H1 (cell line): ENCODE data around the gene OR2B3. TPM values are rescaled to one million over a fixed set of nuclear protein-coding genes. Genes with fewer than 3 reads are reported as not detected.

Source experiments
- CTCF ChIA-PET: fragments of 300-600 bp; sonication (Branson Sonifier 250); formaldehyde crosslinking; loops from one replicate; lab custom pipeline; 2021; ENCODE audit not compliant: partially characterized antibody; lab: Charles Lee
- POLR2A ChIA-PET: fragments of 300-600 bp; sonication (Branson Sonifier 250); formaldehyde crosslinking; loops from one replicate; lab custom pipeline; 2021; ENCODE audit warnings: inconsistent platforms; ENCODE audit not compliant: partially characterized antibody; lab: Charles Lee
- DNase-seq, 2 experiments: peaks; one replicate each; pipeline versions ENCODE4 v3.0.0 to v3.0.0-alpha.2; 2010 to 2022; ENCODE audit warnings: low spot score in 2 of 2, low read depth in 1 of 2, mixed read lengths in 1 of 2
- FAIRE-seq: peaks from 2 replicates; lab custom pipeline; 2011; peaks lifted over from hg19 to GRCh38; lab: Jason Lieb, UNC
- H2AFZ ChIP-seq: 2 replicates; pipeline ENCODE4 v1.8.1; 2012; ENCODE audit warnings: low read length, inconsistent platforms
- H2AK5ac ChIP-seq: 2 replicates; pipeline ENCODE4 v1.6.1; 2013; ENCODE audit warnings: low read depth, low read length
- H2BK120ac ChIP-seq: replicated peaks from 2 replicates; pipeline ENCODE3; 2013; ENCODE audit warnings: low read depth, low read length, inconsistent platforms
- H2BK12ac ChIP-seq: 2 replicates; pipeline ENCODE4 v1.6.1; 2013; ENCODE audit warnings: low read depth, low read length
- H2BK15ac ChIP-seq: 2 replicates; pipeline ENCODE4 v1.6.1; 2013; ENCODE audit warnings: low read length
- H2BK20ac ChIP-seq: 2 replicates; pipeline ENCODE4 v1.6.1; 2013; ENCODE audit warnings: low read length
- H2BK5ac ChIP-seq: 2 replicates; pipeline ENCODE4 v1.6.1; 2013; ENCODE audit warnings: low read depth, low read length
- H3K14ac ChIP-seq: 2 replicates; pipeline ENCODE4 v1.6.1; 2013; ENCODE audit warnings: inconsistent platforms; ENCODE audit not compliant: insufficient read length
- H3K18ac ChIP-seq: 2 replicates; pipeline ENCODE4 v1.6.1; 2013; ENCODE audit warnings: low read length; ENCODE audit errors: extremely low read depth
- H3K23ac ChIP-seq: 2 replicates; pipeline ENCODE4 v1.6.1; 2013; ENCODE audit warnings: inconsistent platforms; ENCODE audit not compliant: insufficient read length
- H3K23me2 ChIP-seq: 2 replicates; pipeline ENCODE4 v1.6.1; 2013; ENCODE audit warnings: low read depth, low read length
- H3K27ac ChIP-seq: 2 replicates; pipeline ENCODE4 v1.6.1; 2011; ENCODE audit warnings: low read depth, low read length, inconsistent platforms
- H3K27me3 ChIP-seq, 4 experiments: replicated peaks in 1 of 4; 1 replicate in 1 of 4; 2 replicates in 3 of 4; pipeline versions ENCODE4 v1.6.1 to v1.8.1; 2011 to 2013; ENCODE audit warnings: low read length in 3 of 4, mild to moderate bottlenecking in 3 of 4, inconsistent platforms in 2 of 4, mixed read lengths in 2 of 4, moderate library complexity in 1 of 4; ENCODE audit not compliant: control insufficient read depth in 3 of 4, insufficient read depth in 3 of 4; ENCODE audit errors: extremely low read depth in 1 of 4
- H3K36me3 ChIP-seq, 4 experiments: 2 replicates each; pipeline versions ENCODE4 v1.6.1 to v1.8.1; 2011 to 2013; ENCODE audit warnings: mild to moderate bottlenecking in 4 of 4, low read length in 3 of 4, moderate library complexity in 2 of 4, control low read depth in 1 of 4, inconsistent platforms in 1 of 4; ENCODE audit not compliant: insufficient read depth in 4 of 4, control insufficient read depth in 2 of 4
- H3K4ac ChIP-seq: replicated peaks from 2 replicates; pipeline ENCODE3; 2013; ENCODE audit warnings: low read length, low read depth, mixed read lengths, inconsistent platforms; ENCODE audit not compliant: insufficient read length
- H3K4me1 ChIP-seq, 4 experiments: replicated peaks in 1 of 4; 1 replicate in 1 of 4; 2 replicates in 3 of 4; pipeline versions ENCODE4 v1.6.1 to v1.8.1; 2011 to 2013; ENCODE audit warnings: low read length in 3 of 4, inconsistent platforms in 2 of 4, mixed read lengths in 1 of 4; ENCODE audit not compliant: insufficient read depth in 4 of 4, control insufficient read depth in 3 of 4
- H3K4me2 ChIP-seq, 2 experiments: 2 replicates each; pipeline versions ENCODE4 v1.6.1 to v1.8.1; 2011 to 2013; ENCODE audit warnings: low read depth in 2 of 2, low read length in 2 of 2, control low read depth in 1 of 2, inconsistent platforms in 1 of 2, mild to moderate bottlenecking in 1 of 2; ENCODE audit not compliant: insufficient read depth in 1 of 2
- H3K4me3 ChIP-seq, 4 experiments: fragments of 200-600, 300-600 bp in 1 of 4; sonication (generic), shearing (Covaris generic), sonication (Bioruptor Twin) in 1 of 4; 2 replicates each; pipeline versions ENCODE4 v1.5.1 to v1.8.1; 2011 to 2016; ENCODE audit warnings: low read length in 4 of 4, low read depth in 3 of 4, control low read depth in 2 of 4, inconsistent platforms in 2 of 4, mild to moderate bottlenecking in 2 of 4, mixed read lengths in 1 of 4, moderate library complexity in 1 of 4; ENCODE audit not compliant: insufficient read depth in 2 of 4; ENCODE audit errors: extremely low read depth in 1 of 4
- H3K56ac ChIP-seq: replicated peaks from 2 replicates; pipeline ENCODE3; 2013; ENCODE audit warnings: low read depth, mild to moderate bottlenecking, mixed read lengths, low read length, inconsistent platforms; ENCODE audit not compliant: insufficient read length
- H3K79me1 ChIP-seq: 2 replicates; pipeline ENCODE4 v1.6.1; 2013; ENCODE audit warnings: low read depth, low read length, control low read depth
- H3K79me2 ChIP-seq, 2 experiments: 2 replicates each; pipeline versions ENCODE4 v1.6.1 to v1.8.1; 2012 to 2013; ENCODE audit warnings: low read length in 2 of 2, mild to moderate bottlenecking in 2 of 2, inconsistent platforms in 1 of 2; ENCODE audit not compliant: insufficient read depth in 2 of 2, control insufficient read depth in 1 of 2
- H3K9ac ChIP-seq, 4 experiments: replicated peaks in 1 of 4; 1 replicate in 1 of 4; 2 replicates in 3 of 4; pipeline versions ENCODE4 v1.6.1 to v1.8.1; 2011 to 2013; ENCODE audit warnings: low read depth in 3 of 4, low read length in 3 of 4, control low read depth in 2 of 4, mild to moderate bottlenecking in 2 of 4, moderate library complexity in 2 of 4, inconsistent platforms in 1 of 4; ENCODE audit errors: extremely low read depth in 1 of 4
- H3K9me3 ChIP-seq, 2 experiments: 2 replicates each; pipeline versions ENCODE4 v1.6.1 to v1.8.1; 2012 to 2013; ENCODE audit warnings: mild to moderate bottlenecking in 2 of 2, moderate library complexity in 2 of 2, control low read depth in 1 of 2, inconsistent platforms in 1 of 2, low read depth in 1 of 2, low read length in 1 of 2, mixed read lengths in 1 of 2; ENCODE audit not compliant: insufficient read depth in 2 of 2
- H4K20me1 ChIP-seq, 2 experiments: replicated peaks in 1 of 2; 2 replicates each; pipeline versions ENCODE3 to v1.8.1; 2011 to 2013; ENCODE audit warnings: inconsistent platforms in 2 of 2, low read length in 2 of 2, mild to moderate bottlenecking in 1 of 2; ENCODE audit not compliant: insufficient read depth in 2 of 2, control insufficient read depth in 1 of 2
- H4K5ac ChIP-seq: 2 replicates; pipeline ENCODE4 v1.6.1; 2013; ENCODE audit warnings: low read length, low read depth, mixed read lengths, inconsistent platforms; ENCODE audit not compliant: insufficient read length
- H4K8ac ChIP-seq: 2 replicates; pipeline ENCODE4 v1.8.0; 2013; ENCODE audit warnings: mild to moderate bottlenecking, moderate library complexity, low read length, inconsistent platforms; ENCODE audit not compliant: insufficient read depth; ENCODE audit errors: extremely low read depth
- H4K91ac ChIP-seq: replicated peaks from 2 replicates; pipeline ENCODE3; 2013; ENCODE audit warnings: low read length, mixed read lengths, inconsistent platforms; ENCODE audit not compliant: insufficient read length
- BCL11A ChIP-seq, 2 experiments: IDR thresholded peaks; one replicate each; pipeline ENCODE4 v1.6.1; 2011; ENCODE audit warnings: low read depth in 2 of 2, low read length in 2 of 2, mild to moderate bottlenecking in 2 of 2
- CBX8 ChIP-seq: fragments of 300-800, 300-1000 bp; sonication (generic); IDR thresholded peaks from 2 replicates; pipeline ENCODE4 v1.7.1; 2016; ENCODE audit warnings: low read depth, low read length, borderline replicate concordance
- GABPA ChIP-seq: IDR thresholded peaks from 2 replicates; pipeline ENCODE4 v1.6.1; 2011; ENCODE audit warnings: mild to moderate bottlenecking, low read length, moderate library complexity, borderline replicate concordance; ENCODE audit not compliant: insufficient read depth
- HDAC6 ChIP-seq: IDR thresholded peaks from one replicate; pipeline ENCODE4 v1.7.1; 2012; ENCODE audit warnings: low read depth, mild to moderate bottlenecking, inconsistent platforms, low read length, moderate library complexity
- JUN ChIP-seq: IDR thresholded peaks from 2 replicates; pipeline ENCODE4 v1.6.1; 2011; ENCODE audit warnings: low read depth, mild to moderate bottlenecking, improper control_type of control experiment, low read length
- KDM1A ChIP-seq: fragments of 200-600, 300-600 bp; sonication (generic); IDR thresholded peaks from 2 replicates; pipeline ENCODE4 v1.7.1; 2016; ENCODE audit warnings: mild to moderate bottlenecking, low read length, borderline replicate concordance
- MAFK ChIP-seq: IDR thresholded peaks from 2 replicates; pipeline ENCODE4 v1.6.1; 2012; ENCODE audit warnings: low read depth, mild to moderate bottlenecking, improper control_type of control experiment, low read length
- NRF1 ChIP-seq: IDR thresholded peaks from 2 replicates; pipeline ENCODE4 v1.6.1; 2011; ENCODE audit warnings: mild to moderate bottlenecking, low read depth, low read length, improper control_type of control experiment
- POLR2A ChIP-seq, 2 experiments: IDR thresholded peaks; 1 replicate in 1 of 2; 2 replicates in 1 of 2; pipeline ENCODE4 v1.6.1; 2011; ENCODE audit warnings: low read depth in 2 of 2, low read length in 2 of 2, mild to moderate bottlenecking in 2 of 2; ENCODE audit errors: control extremely low read depth in 1 of 2
- POLR2AphosphoS5 ChIP-seq: IDR thresholded peaks from 2 replicates; pipeline ENCODE4 v1.6.1; 2011; ENCODE audit warnings: low read depth, low read length
- RBBP5 ChIP-seq: IDR thresholded peaks from 2 replicates; pipeline ENCODE4 v1.7.1; 2012; ENCODE audit warnings: low read depth, mild to moderate bottlenecking, inconsistent platforms, low read length, moderate library complexity, borderline replicate concordance
- RXRA ChIP-seq: IDR thresholded peaks from 2 replicates; pipeline ENCODE4 v1.6.1; 2011; ENCODE audit warnings: low read depth, mild to moderate bottlenecking, low read length, moderate library complexity; ENCODE audit not compliant: insufficient read depth
- SIRT6 ChIP-seq: IDR thresholded peaks from one replicate; pipeline ENCODE4 v1.7.1; 2012; ENCODE audit warnings: low read length, inconsistent platforms
- SUZ12 ChIP-seq: fragments of 200-600 bp; sonication (generic); IDR thresholded peaks from 2 replicates; pipeline ENCODE4 v1.6.1; 2012; ENCODE audit warnings: mild to moderate bottlenecking, inconsistent platforms, low read length, moderate library complexity, mixed read lengths
- TAF7 ChIP-seq: optimal IDR thresholded peaks from 2 replicates; pipeline ENCODE3; 2011; ENCODE audit warnings: low read depth, mild to moderate bottlenecking, inconsistent platforms, low read length, moderate library complexity, borderline replicate concordance
- TCF12 ChIP-seq: IDR thresholded peaks from 2 replicates; pipeline ENCODE4 v1.6.1; 2011; ENCODE audit warnings: low read depth, mild to moderate bottlenecking, low read length
- WGBS, 2 experiments: shearing (Covaris generic) in 1 of 2; methylation state at CpG; one replicate each; pipeline versions ENCODE4 v1.1.6 to v1.1.7; 2013 to 2015; ENCODE audit warnings: low lambda C conversion rate in 2 of 2, mixed read lengths in 2 of 2, inconsistent platforms in 1 of 2, low coverage in 1 of 2, missing lambda C conversion rate in 1 of 2; ENCODE audit not compliant: insufficient replicate concordance in 2 of 2, insufficient coverage in 1 of 2, insufficient read length in 1 of 2; ENCODE audit errors: extremely low coverage in 1 of 2, missing lambda C conversion rate in 1 of 2; 5-methylcytosine and 5-hydroxymethylcytosine counted together
- polyA plus RNA-seq, 7 experiments: library from polyadenylated mRNA; depleted of rRNA in 3 of 7; stranded (reverse) in 5 of 7; unstranded in 2 of 7; fragments of >200 nt in 5 of 7; fragments of 200-250 nt in 2 of 7; gene quantifications; 1 replicate in 5 of 7; 2 replicates in 1 of 7; 4 replicates in 1 of 7; pipeline versions ENCODE4 v1.2.1 to v1.2.3, GENCODE V29; 2011 to 2013; ENCODE audit warnings: missing spikeins in 2 of 7, mixed read lengths in 2 of 7
- total RNA-seq: library from RNA; stranded (reverse); fragmentation: NEBNext Ultra II Directional; extraction: Animal tissue kit (Norgen Biotek cat#: 25700); gene quantifications from 2 replicates; pipeline ENCODE4 v1.2.1, GENCODE V29; 2021

The OR2B3 gene
- total and polyA plus RNA-seq, 2 of the 8 experiments (the other 6 are each of a cell fraction or from before 2014, with no cell fraction given) = not detected

GRCh38 chr6:29107758-29108157 is 20.6 kb upstream of the OR2B3 start, which contains the start of gene OR2J3:
Gene OR2J3 (plus strand): TSS chr6:29108058. CDS start chr6:29111891, 3,833 bp downstream.
- TF ChIP-seq CBX8 (no peak), BCL11A (IDR thresholded peaks at IDR 0.05; ENCODE audit: low read depth in 2 of 2, low read length in 2 of 2) (no peak), POLR2A (IDR thresholded peaks at IDR 0.05; ENCODE audit: control extremely low read depth in 1 of 2, low read depth in 2 of 2, low read length in 2 of 2) (no peak), JUN (no peak), TAF7 (no peak), KDM1A (no peak), MAFK (no peak), POLR2AphosphoS5 (no peak), GABPA (no peak), HDAC6 (no peak), NRF1 (no peak), RBBP5 (no peak), SIRT6 (no peak), TCF12 (no peak), RXRA (no peak), SUZ12 (no peak)
- Histone ChIP-seq H3K79me1 (no peaks in the 10 kb centered on the region), H4K91ac (no peak within 1 kb of the TSS), H3K9me3 (no peaks in the 10 kb centered on the region), H2BK15ac (no peak within 1 kb of the TSS), H2AFZ (no peak within 1 kb of the TSS), H4K5ac (no peak within 1 kb of the TSS), H3K4me3 (no peak within 1 kb of the TSS), H3K4ac (no peak within 1 kb of the TSS), H4K20me1 (no peaks in the 10 kb centered on the region), H2BK12ac (no peak within 1 kb of the TSS), H3K18ac (no peak within 1 kb of the TSS), H3K27ac (no peak within 1 kb of the TSS), H2BK20ac (no peak within 1 kb of the TSS), H3K23me2 (no peaks in the 10 kb centered on the region; the same call in 1 of the 2 replicates), H3K27me3 (no peaks in the 10 kb centered on the region), H2AK5ac (no peak within 1 kb of the TSS), H3K4me1 (no peaks in the 10 kb centered on the region), H3K56ac (no peak within 1 kb of the TSS), H4K8ac (no peak within 1 kb of the TSS), H2BK5ac (no peak within 1 kb of the TSS), H3K4me2 (no peak within 1 kb of the TSS), H3K23ac (no peak within 1 kb of the TSS), H3K9ac (no peak within 1 kb of the TSS), H3K36me3 (no peaks in the 10 kb centered on the region), H2BK120ac (no peak within 1 kb of the TSS), H3K79me2 (no peaks in the 10 kb centered on the region), H3K14ac (no peak within 1 kb of the TSS)
- 80% methylated on average over 1 of the region's 1 CpG; no CpG with 5 or more reads in 1 of the 2 experiments for WGBS, 2 experiments
- DNase-seq (no peak), FAIRE-seq (no peak)
- POLR2A ChIA-PET = no interaction called here
- CTCF ChIA-PET = interaction anchor here (0.9 kb wide), 1 partner anchor 76 kb away, joined by 3 read pairs; no protein-coding TSS in a partner anchor
